Endothelial cell of umbilical vein (primary cell): ENCODE data around the gene AGL. TPM values are rescaled to one million over a fixed set of nuclear protein-coding genes. Genes with fewer than 3 reads are reported as not detected.

Experiments
- BruUV-seq: library from RNA; stranded (reverse); fragments of 400-500 nt; replicated peaks from 2 replicates; lab custom pipeline; 2021; lab: Mats Ljungman, UMichigan
- CTCF ChIA-PET: fragments of 300-600, 350-600 bp; sonication (Branson Sonifier 250); formaldehyde crosslinking; loops from one replicate; lab custom pipeline; 2021; ENCODE audit warnings: antibody characterized with exemption, inconsistent platforms; lab: Charles Lee
- POLR2A ChIA-PET: fragments of 300-600, 350-600 bp; sonication (Branson Sonifier 250); formaldehyde crosslinking; loops from one replicate; lab custom pipeline; 2021; ENCODE audit warnings: antibody characterized with exemption, inconsistent platforms; lab: Charles Lee
- DNase-seq: peaks from one replicate; pipeline ENCODE4 v3.0.0-alpha.2; 2011; ENCODE audit warnings: low read depth, low spot score
- FAIRE-seq: peaks from 2 replicates; lab custom pipeline; 2011; peaks lifted over from hg19 to GRCh38; lab: Jason Lieb, UNC
- H2AFZ ChIP-seq: 2 replicates; pipeline ENCODE4 v1.6.0; 2012; ENCODE audit warnings: low read depth, low read length, control low read depth, inconsistent platforms
- H3K27ac ChIP-seq: 2 replicates; pipeline ENCODE4 v1.5.1; 2011; ENCODE audit warnings: low read depth, mild to moderate bottlenecking, control low read depth, low read length, moderate library complexity; ENCODE audit not compliant: insufficient read depth
- H3K27me3 ChIP-seq, 2 experiments: 2 replicates each; pipeline versions ENCODE4 v1.6.0 to v1.6.1; 2011; ENCODE audit warnings: low read length in 2 of 2, mixed read lengths in 1 of 2; ENCODE audit not compliant: control insufficient read depth in 2 of 2, insufficient read depth in 2 of 2
- H3K36me3 ChIP-seq, 2 experiments: 2 replicates in 1 of 2; 3 replicates in 1 of 2; pipeline ENCODE4 v1.5.1; 2011; ENCODE audit warnings: low read length in 2 of 2, mild to moderate bottlenecking in 1 of 2, moderate library complexity in 1 of 2; ENCODE audit not compliant: control insufficient read depth in 2 of 2, insufficient read depth in 2 of 2; ENCODE audit errors: extremely low read depth in 1 of 2
- H3K4me1 ChIP-seq: 3 replicates; pipeline ENCODE4 v1.5.1; 2011; ENCODE audit warnings: mild to moderate bottlenecking, low read length; ENCODE audit not compliant: control insufficient read depth, insufficient read depth; ENCODE audit errors: extremely low read depth
- H3K4me2 ChIP-seq: 2 replicates; pipeline ENCODE4 v1.6.1; 2011; ENCODE audit warnings: low read length, control low read depth, mixed read lengths; ENCODE audit not compliant: insufficient read depth
- H3K4me3 ChIP-seq, 3 experiments: fragments of 200-600 bp in 1 of 3; sonication (generic), shearing (Covaris generic) in 1 of 3; replicated peaks in 1 of 3; 2 replicates each; pipeline ENCODE4 v1.5.1; 2011 to 2016; ENCODE audit warnings: control low read depth in 3 of 3, low read length in 3 of 3, mild to moderate bottlenecking in 2 of 3, inconsistent platforms in 1 of 3, low read depth in 1 of 3, moderate library complexity in 1 of 3; ENCODE audit not compliant: insufficient read depth in 1 of 3
- H3K79me2 ChIP-seq: 2 replicates; pipeline ENCODE4 v1.6.0; 2012; ENCODE audit warnings: low read length, inconsistent platforms; ENCODE audit not compliant: control insufficient read depth, insufficient read depth
- H3K9ac ChIP-seq: replicated peaks from 2 replicates; pipeline ENCODE3; 2011; ENCODE audit warnings: low read length, control low read depth; ENCODE audit not compliant: insufficient read depth; ENCODE audit errors: extremely low read depth
- H3K9me1 ChIP-seq: replicated peaks from 3 replicates; pipeline ENCODE4 v1.6.0; 2011; ENCODE audit warnings: mild to moderate bottlenecking, low read length; ENCODE audit not compliant: control insufficient read depth, insufficient read depth; ENCODE audit errors: extremely low read depth
- H3K9me3 ChIP-seq: replicated peaks from 2 replicates; pipeline ENCODE4 v1.5.1; 2012; ENCODE audit warnings: low read length, inconsistent platforms; ENCODE audit not compliant: control insufficient read depth, insufficient read depth
- H4K20me1 ChIP-seq: replicated peaks from 2 replicates; pipeline ENCODE3; 2011; ENCODE audit warnings: mild to moderate bottlenecking, low read length; ENCODE audit not compliant: control insufficient read depth, insufficient read depth; ENCODE audit errors: extremely low read depth
- CTCF ChIP-seq, 2 donors: IDR thresholded peaks; 1 replicate in 1 of 2; 2 replicates in 1 of 2; pipeline ENCODE4 v1.5.1; 2011; ENCODE audit warnings: low read length in 2 of 2, mild to moderate bottlenecking in 2 of 2, moderate library complexity in 2 of 2, control low read depth in 1 of 2, inconsistent platforms in 1 of 2, low read depth in 1 of 2; ENCODE audit not compliant: insufficient read depth in 1 of 2; ENCODE audit errors: extremely low read depth in 1 of 2
- EZH2 ChIP-seq: IDR thresholded peaks from 2 replicates; pipeline ENCODE4 v1.6.1; 2012; ENCODE audit warnings: borderline replicate concordance, low read depth, mild to moderate bottlenecking, moderate library complexity, low read length, inconsistent platforms; ENCODE audit not compliant: severe bottlenecking
- FOS ChIP-seq: IDR thresholded peaks from 2 replicates; pipeline ENCODE4 v1.6.1; 2011; ENCODE audit warnings: mild to moderate bottlenecking, low read length, moderate library complexity, borderline replicate concordance; ENCODE audit not compliant: insufficient read depth
- GATA2 ChIP-seq: IDR thresholded peaks from 2 replicates; pipeline ENCODE4 v1.7.0; 2011; ENCODE audit warnings: low read depth, mild to moderate bottlenecking, moderate library complexity, mixed read lengths, low read length; ENCODE audit not compliant: insufficient read length, insufficient read depth
- JUN ChIP-seq: IDR thresholded peaks from 2 replicates; pipeline ENCODE4 v1.6.1; 2011; ENCODE audit warnings: borderline replicate concordance, low read depth; ENCODE audit not compliant: insufficient read length, insufficient read depth
- MYC ChIP-seq: IDR thresholded peaks from one replicate; pipeline ENCODE4 v1.6.1; 2011; ENCODE audit warnings: mild to moderate bottlenecking, low read depth, low read length
- POLR2A ChIP-seq: IDR thresholded peaks from 2 replicates; pipeline ENCODE4 v1.6.1; 2012; ENCODE audit warnings: low read depth, mild to moderate bottlenecking, control low read depth, low read length
- POLR2AphosphoS5 ChIP-seq: IDR thresholded peaks from 2 replicates; pipeline ENCODE4 v1.6.1; 2012; ENCODE audit warnings: low read depth, mild to moderate bottlenecking, control low read depth, low read length, moderate library complexity; ENCODE audit not compliant: insufficient read depth
- dilution Hi-C: fragments of 300-500 bp; cut with MboI; formaldehyde crosslinking; loops from one replicate; pipeline ENCODE4 v1.15.0; 2019; ENCODE audit warnings: low sequenced_read_pairs; ENCODE audit not compliant: extremely low pct_ligation_motif_present
- intact Hi-C: fragments of 100-400 bp; cut with micrococcal nuclease; formaldehyde crosslinking; loops from one replicate; pipeline ENCODE4 v1.10.0; 2022
- polyA plus RNA-seq, 4 experiments: library from polyadenylated mRNA; depleted of rRNA in 3 of 4; stranded (reverse) in 3 of 4; unstranded in 1 of 4; fragments of >200 nt; gene quantifications; 2 replicates each; pipeline versions ENCODE4 v1.2.1 to v1.2.3, GENCODE V29; 2011 to 2012; ENCODE audit warnings: missing spikeins in 1 of 4
- total RNA-seq: library from RNA; stranded (reverse); gene quantifications from 2 replicates; pipeline ENCODE4 v1.2.3, GENCODE V29; 2021
- TF ChIP-seq, protein P1 (sequence below): IDR thresholded peaks from 2 replicates; pipeline ENCODE4 v1.6.1; 2011; ENCODE audit not compliant: insufficient read depth, insufficient read length

AGL gene
- total and polyA plus RNA-seq, 2 donors (not counting 3 experiments of a cell fraction or from before 2014, with no cell fraction given): 1.5 to 10.7 TPM

DNA sequence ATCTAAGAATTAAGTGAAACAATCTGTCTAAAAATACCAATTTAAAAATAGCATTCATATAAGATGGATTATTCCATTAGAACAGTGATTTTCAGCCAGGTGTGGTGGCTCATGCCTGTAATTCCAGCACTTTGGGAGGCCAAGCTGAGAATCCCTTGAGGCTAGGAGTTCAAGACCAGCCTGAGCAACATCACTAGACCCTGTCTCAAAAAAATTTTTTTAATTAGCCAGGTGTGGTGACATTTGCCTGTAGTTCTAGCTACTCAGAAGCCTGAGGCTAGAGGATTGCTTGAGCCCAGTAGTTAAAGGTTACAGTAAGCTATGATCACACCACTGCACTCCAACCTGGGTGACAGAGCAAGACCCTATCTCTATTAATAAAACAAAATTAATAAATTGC, 84.6 kb downstream of the AGL start:
- ChIA-PET CTCF (no interaction called here), POLR2A (no interaction called here)
- Histone ChIP-seq H2AFZ (no peak overlapping the region), H3K27ac (no peak overlapping the region), H3K4me3 (no peak overlapping the region), H3K36me3 (no peaks in the 10 kb centered on the region), H3K4me1 (no peaks in the 10 kb centered on the region), H3K79me2 (no peaks in the 10 kb centered on the region), H3K4me2 (no peak overlapping the region), H3K9me1 (no peaks in the 10 kb centered on the region), H3K9ac (no peak overlapping the region), H4K20me1 (no peaks in the 10 kb centered on the region), H3K27me3 (no peaks in the 10 kb centered on the region), H3K9me3 (no peaks in the 10 kb centered on the region)
- TF ChIP-seq, protein P1, sequence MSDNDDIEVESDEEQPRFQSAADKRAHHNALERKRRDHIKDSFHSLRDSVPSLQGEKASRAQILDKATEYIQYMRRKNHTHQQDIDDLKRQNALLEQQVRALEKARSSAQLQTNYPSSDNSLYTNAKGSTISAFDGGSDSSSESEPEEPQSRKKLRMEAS: no peak
- TF ChIP-seq FOS: no peak
- no peak for TF ChIP-seq MYC
- TF ChIP-seq JUN: no peak
- TF ChIP-seq GATA2: no peak
- TF ChIP-seq EZH2: no peak
- TF ChIP-seq POLR2AphosphoS5: no peak
- TF ChIP-seq CTCF (IDR thresholded peaks at IDR 0.05; ENCODE audit: extremely low read depth in 1 of 2, insufficient read depth in 1 of 2, low read depth in 1 of 2, low read length in 2 of 2): no peak
- TF ChIP-seq POLR2A: no peak
- FAIRE-seq (no peak), DNase-seq (no peak)
- dilution Hi-C loops: no loop called here
- BruUV-seq: no TSS peak
- intact Hi-C loops: loop anchor here (10.0 kb wide), 1 partner anchor 60 kb away; no protein-coding TSS in a partner anchor
